ENCODE data around the gene SPTY2D1.

DNA sequence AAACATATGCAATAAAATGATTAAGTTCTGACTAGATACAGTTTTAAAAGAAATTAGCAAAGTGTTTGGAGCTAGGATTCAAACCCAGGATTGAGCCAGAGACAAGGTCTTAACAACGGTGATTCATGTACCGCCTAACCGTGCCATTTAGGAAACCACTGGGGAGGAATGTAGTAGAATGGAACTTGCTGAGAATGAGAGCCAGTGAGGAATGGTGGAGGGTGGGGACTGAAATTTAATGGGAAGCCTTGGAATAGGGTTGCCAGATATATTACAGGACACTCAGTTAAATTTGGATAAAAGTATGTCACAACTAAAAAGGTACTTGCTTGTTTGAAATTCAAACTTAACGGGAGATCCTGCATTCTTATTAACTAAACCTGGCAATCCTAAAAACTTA, 34.0 kb upstream of the SPTY2D1 start:
- TF ChIP-seq, protein P1, sequence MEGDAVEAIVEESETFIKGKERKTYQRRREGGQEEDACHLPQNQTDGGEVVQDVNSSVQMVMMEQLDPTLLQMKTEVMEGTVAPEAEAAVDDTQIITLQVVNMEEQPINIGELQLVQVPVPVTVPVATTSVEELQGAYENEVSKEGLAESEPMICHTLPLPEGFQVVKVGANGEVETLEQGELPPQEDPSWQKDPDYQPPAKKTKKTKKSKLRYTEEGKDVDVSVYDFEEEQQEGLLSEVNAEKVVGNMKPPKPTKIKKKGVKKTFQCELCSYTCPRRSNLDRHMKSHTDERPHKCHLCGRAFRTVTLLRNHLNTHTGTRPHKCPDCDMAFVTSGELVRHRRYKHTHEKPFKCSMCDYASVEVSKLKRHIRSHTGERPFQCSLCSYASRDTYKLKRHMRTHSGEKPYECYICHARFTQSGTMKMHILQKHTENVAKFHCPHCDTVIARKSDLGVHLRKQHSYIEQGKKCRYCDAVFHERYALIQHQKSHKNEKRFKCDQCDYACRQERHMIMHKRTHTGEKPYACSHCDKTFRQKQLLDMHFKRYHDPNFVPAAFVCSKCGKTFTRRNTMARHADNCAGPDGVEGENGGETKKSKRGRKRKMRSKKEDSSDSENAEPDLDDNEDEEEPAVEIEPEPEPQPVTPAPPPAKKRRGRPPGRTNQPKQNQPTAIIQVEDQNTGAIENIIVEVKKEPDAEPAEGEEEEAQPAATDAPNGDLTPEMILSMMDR (IDR thresholded peaks at IDR 0.05) = no peak
- TF ChIP-seq POLR2A (IDR thresholded peaks at IDR 0.05) = no peak
